Anterior cingulate cortex (tissue), 58 donors: ENCODE results near the gene CLSTN1.
"Not testable (repeated sequence)": the region's sequence is repeated elsewhere in the genome, so short reads cannot be mapped to it uniquely, and the experiment has no call there.

Source experiments
- DNase-seq, 58 donors: peaks; one replicate each; lab custom pipeline; 2025; lab: John Stamatoyannopoulos, UW

The CLSTN1 gene

DNA sequence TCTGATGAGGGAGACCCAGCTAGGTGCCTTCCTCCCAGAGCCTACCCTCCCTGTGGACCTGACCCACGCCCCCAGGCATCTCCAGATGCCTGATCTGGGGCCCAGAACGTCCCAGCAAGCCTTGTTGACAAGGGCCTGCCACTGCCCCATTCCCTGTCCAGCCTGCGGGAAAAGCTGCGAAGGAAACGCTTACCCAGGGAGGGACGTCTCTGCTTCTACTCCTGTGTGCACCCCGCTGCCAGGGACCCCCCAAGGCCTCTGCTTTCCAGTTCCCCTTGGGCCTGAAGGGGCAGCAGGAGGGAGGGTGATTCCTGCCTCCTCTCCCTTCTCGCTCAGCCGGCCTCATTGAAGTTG lies 11.6 kb upstream of the CLSTN1 start:
- no peak for DNase-seq

DNA sequence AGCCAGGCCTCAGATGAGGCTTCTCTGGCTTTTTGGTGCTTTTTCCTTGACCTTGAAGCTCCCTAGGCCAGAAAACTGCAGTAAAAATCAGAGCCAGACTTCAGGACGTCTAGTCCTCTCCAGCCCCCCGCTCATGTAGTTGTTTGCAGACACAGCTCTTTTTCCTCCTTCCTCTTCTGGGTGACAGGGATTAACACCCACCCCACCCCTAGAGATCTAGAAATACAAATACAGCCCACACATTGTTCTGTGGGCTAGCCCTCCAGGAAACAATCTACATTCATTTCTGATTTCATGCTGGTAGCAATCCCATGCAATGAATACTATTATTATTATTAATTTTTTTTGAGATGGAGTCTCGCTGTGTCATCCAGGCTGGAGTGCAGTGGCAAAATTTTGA lies 9.9 kb upstream of the CLSTN1 start:
- DNase-seq, result no peak

DNA sequence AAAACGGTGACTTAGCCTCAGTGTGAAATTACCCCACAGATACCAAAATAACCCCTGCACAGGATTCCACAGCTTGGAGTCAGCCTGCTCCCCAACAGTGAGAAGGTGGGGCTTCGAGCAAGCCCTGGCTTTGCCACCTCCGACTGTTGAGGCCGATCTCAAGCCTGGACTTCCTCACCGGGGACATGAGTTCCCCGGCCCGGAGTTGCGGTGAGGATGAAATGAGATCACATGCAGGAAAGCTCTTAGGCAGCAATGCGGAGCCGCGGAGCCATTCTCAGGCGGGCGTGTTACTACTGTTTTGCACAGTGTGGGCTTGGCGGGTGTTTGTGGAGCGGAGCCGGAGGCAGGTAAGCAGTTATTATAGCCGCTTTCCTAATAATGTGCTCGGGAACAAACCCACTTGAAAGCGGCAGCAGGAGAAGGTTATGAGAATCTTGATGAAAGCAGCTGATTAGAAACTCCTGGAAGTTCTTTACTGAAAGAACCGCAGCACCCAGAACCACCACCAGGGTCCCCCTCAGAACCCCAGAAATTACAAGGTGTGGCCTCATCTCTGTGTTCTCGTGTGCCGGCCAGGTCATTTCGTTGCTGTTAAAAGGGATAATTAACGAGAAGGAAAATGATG lies 3.9 kb upstream of the CLSTN1 start:
- DNase-seq, result no peak

DNA sequence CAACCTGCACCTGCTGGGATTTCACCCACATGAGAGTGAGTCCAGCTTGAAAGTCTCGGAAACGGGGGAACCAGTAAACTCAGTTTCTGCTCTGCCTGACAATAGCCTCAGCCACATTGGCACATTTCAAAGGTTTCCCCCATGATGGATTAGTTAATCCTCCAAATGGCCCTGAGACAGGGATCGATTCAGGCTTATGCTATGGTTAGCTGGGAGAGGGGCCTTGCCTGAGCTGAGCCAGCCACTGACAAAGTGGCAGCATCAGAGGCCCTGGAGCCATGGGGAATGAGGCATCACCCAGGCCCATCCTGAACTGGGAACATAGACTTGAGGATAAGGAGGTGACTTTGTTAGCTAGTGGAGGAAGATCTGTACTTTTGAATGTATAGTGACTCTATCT lies 2.9 kb upstream of the CLSTN1 start:
- DNase-seq, result no peak

DNA sequence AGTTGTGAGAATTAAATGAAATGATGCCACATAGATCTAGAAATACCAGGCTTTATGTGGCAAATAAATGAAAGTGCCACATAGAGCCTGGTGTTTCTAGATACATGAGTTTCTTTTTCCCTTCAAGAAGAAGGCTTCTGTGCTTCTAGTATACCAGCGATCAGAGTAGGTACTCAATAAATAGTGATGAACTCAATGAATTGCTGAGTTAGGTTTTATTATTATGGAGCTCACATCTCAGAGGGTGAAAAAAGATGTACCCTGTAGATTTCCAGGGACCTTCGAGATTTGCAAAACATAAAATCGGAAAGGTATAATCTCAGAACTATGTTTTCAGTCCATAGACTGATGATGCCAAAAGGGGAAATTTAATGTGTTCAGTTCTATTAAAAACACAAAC lies 2.3 kb upstream of the CLSTN1 start:
- DNase-seq, result no peak

DNA sequence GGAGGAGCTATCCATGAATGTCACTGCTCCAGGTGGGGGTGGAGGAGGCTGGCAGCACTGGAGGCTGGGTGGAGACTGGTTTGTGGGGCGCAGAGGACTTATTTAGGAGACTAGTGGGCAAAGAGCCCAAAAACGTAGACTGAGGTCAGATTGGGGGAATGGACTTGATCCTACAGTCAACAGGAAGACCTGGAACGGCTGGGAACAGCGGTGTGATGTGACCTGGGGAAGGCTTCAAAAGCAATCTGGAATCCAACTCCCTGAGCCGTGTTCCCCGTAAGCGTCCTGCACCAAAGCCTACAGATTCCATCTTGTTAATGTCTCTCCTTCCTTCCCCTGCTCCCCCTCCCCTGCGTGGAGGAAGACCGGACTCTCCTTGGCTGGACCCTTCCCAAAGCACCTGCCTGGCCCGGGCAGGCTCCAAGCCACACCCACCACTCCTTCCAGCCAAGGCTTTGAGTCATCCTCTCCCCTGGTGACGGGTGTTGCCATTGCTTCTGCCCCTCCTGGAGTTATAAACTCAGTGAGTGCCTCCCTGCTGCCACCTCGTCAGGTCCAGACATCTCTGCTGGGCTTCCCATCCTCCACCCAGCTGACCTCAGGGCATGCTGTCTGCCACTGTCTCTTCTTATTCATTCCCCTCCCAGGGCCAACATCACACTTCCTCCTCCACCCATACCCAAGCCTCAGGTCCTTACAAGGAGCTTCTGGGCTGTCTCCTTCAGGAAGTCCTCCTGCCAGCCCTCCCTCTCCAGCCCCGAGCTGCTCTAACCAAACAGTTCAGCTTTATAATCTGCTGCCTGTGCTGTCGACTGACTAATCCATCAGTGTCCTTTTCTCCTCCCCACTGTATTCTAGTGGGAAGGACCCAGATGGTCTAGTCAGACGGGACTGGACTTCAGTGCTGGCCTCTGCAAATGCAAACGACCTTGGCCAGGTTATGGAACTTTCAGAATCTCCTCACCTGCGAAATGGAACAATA lies 1.6 kb upstream of the CLSTN1 start:
- DNase-seq, result peak in 10 of 58 donors; percentile 13 to 73 (median 38)

DNA sequence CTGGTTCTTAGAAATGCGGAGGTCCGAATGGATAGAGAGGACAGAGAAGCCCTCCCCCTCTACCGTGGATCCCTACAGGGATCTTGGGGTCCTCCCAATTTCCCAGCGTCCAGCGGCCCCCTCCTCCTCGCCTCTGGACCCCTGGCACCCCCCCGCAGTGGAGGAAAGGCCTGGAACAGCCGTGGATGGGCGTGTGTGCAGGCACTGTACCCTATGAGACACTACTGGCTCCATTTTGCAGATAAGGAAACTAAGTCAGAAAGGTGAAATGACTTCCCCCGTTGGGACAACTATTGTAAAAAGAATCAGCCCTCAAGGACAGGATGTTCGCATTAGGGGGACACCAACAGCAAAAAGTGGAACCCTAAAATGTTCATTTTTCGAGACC lies 931 bp upstream of the CLSTN1 start:
- no peak for DNase-seq

DNA sequence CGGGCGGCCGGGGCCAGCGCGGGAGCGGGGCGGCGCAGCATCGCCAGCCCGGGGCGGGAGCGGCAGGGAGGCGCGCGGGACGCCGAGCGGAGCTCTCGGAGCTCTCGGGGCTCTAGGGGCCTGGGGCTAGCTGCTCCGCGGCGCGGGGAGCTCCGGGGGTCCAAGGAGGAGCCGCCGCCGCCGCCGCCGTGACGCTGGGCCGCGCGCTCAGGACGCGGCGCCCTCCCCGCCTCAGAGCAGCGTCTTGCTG lies 147 bp downstream of the CLSTN1 start:
- DNase-seq, result no peak

DNA sequence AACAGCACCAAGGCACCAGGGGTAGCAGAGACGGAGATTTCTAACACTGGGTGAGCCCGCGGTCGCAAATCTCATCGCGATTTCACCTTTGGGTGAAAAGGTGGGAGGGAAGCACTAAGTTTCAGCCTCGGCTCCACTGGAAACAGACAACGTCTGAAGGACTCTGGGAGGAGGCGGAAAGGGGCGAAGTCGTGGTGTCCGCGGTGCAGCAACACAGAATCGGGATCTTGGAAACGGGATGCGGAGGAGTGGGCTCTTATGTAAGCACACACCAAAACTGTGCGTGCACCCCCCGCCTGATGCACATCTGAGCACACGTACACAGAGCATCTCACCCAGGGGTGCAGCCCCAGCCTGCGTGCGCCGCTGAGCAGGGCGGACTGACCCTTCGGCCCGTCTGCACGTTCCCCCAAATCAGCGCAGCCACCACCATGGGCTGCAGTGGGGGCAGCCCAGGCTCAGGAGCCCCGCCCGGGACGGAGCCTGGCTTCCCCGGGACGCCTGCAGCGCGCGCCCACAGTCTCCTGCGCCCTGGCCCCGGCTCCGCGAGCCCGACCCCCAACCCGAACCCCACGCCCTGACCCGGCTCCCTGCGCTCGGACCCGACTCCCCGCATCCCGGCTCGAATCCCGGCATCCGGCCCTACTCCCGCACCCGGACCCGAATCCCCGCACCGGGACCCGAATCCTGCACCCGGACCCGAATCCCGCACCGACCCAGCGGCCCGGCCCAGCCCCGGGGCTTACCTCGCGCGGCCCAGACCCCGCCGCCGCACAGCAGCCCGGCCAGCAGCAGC lies 670 bp downstream of the CLSTN1 start:
- DNase-seq, result peak in 25 of 58 donors; percentile 18 to 69 (median 33)

DNA sequence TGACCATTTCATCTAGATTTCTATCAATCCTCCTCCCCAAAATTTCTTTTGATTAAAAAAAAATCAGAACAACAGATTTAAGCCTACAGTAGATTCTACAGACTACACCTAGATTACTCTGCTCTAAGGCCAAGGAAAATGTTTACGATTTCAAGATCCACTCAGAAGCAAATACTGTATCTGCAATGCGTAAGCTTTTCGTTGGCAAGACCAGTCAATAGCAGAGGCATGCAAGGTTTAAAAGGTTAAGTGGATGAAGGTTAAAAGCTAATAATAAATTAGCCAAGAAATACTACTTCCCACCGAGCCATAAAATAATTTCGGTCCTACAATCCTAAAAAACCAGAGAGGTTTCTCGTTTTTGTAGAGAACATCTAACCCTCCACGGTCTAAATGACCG lies 1.3 kb downstream of the CLSTN1 start:
- DNase-seq, result no peak

DNA sequence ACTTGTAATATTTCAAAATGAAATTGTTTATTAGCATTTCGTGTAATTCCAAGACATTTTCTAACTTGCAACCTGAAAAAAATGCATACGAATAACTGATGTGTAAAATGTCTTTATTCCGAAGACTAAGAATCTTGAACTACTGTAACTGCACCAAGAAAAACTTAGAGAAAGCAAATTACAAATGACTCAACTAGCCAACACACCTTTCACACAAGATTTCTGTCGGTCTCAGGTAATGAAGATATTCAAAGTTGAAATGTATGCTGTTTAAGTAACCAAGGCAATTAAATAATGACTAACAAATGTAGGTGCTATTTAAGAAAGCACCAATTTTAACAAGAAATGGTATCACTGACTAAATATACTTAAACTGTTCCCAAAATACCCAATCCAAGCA lies 2.1 kb downstream of the CLSTN1 start:
- no peak for DNase-seq

DNA sequence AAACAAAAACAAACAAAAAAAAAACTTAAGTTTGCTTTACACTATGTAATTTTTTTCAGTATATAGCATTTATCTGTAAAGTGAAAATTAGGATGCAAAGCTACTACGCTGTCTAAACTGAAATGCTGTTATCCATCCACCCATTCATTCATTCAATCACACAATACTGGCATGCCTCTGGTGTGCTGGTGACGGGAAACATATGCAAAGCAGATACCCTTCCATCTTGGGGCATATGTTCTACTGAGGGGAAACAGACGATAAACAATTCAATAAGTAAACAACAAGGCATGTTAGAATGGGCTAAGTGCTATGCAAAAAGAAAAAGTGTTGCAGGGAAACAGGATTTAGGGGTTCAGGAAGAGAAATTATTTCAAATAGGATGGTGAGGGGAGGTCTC lies 3.2 kb downstream of the CLSTN1 start:
- no peak for DNase-seq

DNA sequence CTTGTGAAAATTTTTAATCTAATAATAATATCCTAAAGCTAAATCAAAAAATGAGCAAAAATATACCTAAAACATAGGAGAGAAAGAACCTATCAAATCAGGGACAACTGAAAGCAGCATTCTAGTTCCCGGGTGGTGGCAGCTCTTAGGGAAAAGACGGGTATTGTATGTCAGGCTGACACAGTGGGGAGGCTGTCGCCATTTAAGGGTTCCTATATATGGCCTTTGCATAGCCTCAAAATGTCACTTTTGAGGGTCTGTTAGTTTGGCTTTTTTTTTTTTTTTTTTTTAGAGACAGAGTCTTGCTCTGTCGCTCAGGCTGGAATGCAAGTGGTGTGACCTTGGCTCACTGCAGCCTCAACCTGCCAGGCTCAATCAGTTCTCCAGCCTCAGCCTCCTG lies 6.0 kb downstream of the CLSTN1 start:
- DNase-seq, result no peak

DNA sequence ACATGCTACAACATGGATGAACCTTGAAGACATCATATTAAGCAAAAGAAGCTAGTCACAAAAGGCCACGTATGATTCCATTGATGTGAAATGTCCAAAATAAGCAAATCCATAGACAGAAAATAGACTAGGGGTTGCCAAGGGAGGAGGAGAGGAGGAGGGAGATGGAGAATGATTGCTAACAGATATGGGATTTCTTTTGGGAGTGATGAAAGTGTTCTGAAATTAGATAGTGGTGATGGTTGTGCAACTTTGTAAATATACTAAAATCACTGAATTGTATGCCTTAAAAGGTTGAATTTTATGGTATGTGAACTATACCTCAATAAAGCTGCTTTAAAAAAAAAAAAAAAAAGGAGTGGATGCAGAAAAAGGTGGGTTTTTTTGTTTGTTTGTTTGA lies 7.6 kb downstream of the CLSTN1 start:
- DNase-seq, result no peak

DNA sequence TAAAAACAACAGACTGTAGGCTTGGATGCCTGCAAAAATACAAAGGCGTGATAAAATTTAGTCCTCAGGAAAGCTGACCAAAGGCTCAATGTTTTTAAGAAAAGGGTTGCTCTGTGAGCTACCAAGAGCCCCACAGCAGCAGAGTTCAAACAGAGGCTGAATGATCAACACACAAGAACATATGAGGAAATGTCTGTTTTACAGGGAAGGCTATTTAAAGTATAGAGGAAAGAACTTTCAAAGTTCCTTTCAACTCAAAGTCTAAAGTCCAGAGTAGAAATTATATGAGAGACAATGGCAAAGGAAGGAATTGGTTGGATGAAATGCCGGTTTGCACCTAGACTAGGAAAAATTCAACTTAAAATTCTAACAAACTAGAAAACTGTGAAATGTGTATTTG lies 8.6 kb downstream of the CLSTN1 start:
- no peak for DNase-seq

DNA sequence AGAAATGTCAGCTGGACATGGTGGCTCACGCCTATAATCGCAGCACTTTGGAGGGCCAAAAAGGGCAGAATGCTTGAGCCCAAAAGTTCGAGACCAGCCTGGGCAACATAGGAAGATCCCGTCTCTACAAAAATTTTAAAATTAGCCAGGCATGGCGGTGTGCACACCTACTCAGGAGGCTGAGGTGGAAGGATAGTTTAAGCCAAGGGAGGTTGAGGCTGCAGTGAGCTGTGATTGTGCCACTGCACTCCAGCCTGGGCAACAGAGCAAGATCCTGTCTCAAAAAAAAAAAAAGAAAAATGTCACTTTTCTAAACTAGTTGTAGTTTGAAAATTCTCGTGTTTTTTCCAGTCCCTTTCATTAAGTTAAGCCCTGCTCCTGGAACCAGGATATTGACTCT lies 9.1 kb downstream of the CLSTN1 start:
- DNase-seq, result no peak

DNA sequence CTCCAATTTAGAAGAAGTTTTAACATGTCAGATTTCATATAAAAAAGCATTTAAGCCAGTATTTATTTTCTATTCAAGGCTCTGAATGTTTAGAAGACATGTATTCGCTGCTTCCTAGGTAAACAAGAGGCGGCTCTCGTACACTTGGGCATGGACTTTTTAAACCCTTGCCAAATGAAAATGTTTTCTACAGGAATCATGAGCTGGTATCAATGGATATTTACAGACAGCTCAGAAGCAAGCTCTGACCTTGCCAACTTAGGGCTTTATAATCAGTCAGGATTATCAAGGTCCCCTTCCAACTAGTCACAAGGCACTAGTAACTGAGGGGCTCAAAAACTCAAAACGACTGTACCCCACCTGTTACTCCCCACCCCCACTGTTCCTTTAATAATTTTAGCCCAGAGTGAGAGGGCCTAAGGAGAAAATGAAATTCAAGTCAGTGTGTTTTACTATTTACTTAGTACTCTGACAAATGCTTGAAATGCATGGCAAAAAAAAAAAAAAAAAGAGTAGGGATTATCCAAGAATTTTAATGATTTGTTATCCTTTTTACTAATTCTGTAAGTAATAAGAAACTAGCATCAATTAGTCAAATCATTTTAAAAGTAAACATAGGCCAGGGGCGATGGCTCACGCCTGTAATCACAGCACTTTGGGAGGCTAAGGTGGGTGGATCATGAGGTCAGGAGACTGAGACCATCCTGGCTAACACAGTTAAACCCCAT lies 12.4 kb downstream of the CLSTN1 start:
- DNase-seq, result no peak

DNA sequence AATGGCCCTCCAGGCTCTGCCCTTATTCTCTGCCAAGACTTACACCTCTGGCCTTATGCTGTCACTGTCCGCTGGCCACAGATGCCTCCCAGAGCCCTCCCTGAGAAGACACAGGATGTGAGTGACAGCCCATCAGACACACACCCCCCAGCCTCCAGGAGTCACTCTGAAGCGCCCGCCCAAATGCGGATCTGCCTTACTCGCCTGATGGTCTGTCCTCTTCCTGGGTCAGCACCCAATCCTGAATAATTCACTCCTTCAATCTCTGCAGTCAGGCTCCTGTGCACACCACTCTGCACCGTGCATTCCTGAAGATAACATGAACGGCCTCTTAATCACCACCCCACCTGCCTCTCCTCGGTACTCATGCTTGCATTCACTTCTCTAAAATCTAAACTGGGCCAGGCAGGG lies 14.7 kb downstream of the CLSTN1 start:
- no peak for DNase-seq

DNA sequence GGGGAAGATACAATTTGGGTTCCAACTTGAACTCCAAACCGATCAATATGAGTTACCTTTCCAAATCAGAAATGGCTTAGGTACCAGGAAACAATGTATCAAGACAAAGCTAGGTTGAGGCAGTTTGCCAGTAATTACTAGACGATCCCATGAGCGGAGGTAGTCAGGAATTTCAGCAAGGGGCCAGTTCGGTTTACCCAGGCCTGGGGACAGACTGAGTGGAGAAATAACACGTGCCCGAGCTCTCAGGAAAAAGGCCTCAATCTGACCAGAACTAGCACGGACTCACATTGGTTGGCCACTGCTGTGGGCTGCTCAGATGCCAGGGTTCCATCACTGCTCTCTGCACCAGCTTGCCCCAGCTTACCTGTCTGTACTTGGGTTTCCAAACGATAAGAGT lies 15.3 kb downstream of the CLSTN1 start:
- no peak for DNase-seq

DNA sequence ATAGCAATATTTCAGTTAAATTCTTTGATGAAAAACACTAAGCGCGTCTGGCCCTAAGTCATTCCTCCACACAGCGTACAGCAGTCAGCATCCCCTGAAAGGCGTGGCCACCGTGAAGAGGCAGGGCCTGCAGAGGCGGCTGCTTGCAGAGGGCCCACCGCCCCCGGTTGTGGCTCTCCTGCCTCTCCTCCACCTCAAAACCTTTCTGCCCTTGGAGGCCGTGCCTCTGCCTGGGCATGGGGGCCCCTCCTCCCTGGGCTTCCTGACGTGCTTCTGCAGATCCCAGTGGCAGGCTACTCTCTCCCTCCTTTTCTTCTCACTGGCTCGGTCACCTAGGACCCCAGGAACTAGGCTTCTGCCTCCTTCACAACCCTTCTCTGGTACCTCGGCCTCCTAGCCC lies 16.2 kb downstream of the CLSTN1 start:
- DNase-seq, result no peak

DNA sequence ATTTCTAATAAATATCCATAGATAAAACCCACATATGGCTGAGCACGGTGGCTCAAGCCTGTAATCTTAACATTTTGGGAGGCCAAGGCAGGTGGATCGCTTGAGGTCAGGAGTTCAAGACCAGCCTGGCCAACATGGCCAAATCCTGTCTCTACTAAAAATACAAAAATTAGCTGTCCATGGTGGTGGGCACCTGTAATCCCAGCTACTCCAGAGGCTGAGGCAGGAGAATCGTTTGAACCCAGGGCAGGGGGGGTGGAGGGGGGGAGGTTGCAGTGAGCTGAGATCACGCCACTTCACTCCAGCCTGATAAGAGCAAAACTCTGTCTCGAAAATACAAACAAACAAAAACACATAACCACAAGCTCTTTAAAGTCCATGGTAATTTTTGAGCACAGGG lies 17.8 kb downstream of the CLSTN1 start:
- DNase-seq, result not testable (repeated sequence)
